Stimulated activated naive CD4-positive, alpha-beta T cell (primary cell): Measurements from ENCODE around the gene ADCY2.

ENCODE experiments used
- DNase-seq, 6 experiments: peaks; one replicate each; lab custom pipeline; 2025; lab: John Stamatoyannopoulos, UW

The ADCY2 gene

DNA sequence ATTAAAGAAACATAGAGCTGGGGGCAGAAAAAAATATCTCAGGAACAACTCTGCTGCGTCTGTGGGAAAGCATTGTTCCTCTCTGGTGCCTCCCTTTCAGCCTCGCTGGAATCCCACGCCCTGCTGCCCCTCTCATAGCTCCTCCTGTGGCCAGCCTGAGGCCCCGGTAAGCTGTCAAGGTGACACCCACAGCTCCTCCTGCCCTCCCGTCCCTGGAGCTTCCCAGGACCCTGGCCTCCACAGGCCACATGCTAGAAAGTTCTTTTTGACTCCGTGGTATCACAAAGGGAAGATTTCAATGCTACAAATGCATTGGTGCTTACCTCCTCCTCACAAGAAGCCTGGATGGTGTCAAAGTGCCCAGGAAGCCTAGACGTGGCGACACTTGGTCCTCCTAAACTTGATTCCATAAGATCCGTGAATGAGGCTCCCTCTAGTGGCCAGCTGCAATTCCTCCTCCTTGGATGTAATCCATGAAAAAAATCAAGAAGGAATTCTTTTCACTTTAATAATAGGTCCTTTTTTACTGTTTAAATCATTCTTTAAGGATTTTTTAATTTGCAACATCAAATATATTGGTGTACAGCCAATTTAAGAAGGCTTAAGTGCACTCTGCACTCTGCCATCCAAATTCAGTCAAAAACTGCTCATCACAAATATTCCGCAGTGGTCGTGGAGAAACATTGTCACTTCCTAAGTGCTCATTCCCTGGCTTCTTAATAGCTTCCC, 350.1 kb downstream of the ADCY2 start:
- peak in 2 of 6 experiments; percentile 1 for DNase-seq

DNA sequence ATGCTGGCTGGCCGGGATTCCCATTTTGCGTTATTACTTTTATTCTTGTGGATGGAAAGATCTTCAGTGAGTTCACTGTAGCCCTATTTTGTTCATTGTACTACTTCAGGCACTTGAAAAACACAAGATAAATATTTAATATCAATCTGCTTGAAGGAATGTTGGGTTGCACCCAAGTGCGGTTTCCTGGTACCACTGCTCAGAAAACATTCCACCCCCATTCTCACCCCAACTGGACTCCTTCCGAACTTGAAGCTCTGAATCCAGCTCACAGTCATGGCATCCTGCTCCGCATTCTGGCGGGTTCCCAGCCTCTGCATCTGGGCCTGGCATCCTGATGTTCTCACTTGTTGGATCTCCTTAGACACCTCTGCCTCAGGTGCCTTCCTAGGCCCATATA, 351.8 kb downstream of the ADCY2 start:
- DNase-seq, result no peak

DNA sequence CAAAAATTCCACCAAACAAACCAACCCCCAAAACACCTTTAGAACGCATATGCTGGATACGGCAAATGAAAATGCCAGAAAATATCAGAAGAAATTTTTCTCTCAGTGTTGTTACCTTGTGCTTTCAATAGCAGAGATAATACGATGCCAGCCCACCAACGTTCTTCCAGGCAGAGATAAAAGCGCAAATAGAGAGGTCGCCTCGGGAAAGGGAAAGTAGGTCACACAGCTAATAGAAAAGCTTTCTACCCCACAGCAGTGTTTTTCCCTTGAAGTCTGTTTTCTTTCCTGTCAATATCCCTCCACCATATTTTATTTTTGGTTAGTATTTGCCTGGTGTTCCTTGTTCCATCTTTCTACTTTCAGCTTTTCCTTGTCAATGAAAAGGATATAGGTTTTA, 353.7 kb downstream of the ADCY2 start:
- no peak for DNase-seq

DNA sequence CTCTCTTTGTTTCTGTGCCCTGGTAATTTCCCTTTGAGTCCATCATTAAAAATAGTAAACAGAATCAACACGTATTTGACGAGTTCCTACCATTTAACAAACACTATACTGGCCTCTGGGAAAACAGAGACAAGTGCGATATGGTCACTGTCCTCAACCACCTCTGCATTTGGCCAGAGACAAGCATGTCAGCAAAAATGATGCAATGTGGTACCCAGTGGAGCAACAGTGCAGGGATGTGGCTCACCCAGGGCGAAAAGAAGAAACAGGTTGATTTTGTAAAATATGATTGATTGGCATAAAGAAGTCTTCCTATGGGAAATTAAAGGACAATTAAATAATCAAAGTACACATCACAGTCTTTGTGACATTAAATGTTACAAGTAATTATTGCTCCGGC, 355.9 kb downstream of the ADCY2 start:
- no peak for DNase-seq

DNA sequence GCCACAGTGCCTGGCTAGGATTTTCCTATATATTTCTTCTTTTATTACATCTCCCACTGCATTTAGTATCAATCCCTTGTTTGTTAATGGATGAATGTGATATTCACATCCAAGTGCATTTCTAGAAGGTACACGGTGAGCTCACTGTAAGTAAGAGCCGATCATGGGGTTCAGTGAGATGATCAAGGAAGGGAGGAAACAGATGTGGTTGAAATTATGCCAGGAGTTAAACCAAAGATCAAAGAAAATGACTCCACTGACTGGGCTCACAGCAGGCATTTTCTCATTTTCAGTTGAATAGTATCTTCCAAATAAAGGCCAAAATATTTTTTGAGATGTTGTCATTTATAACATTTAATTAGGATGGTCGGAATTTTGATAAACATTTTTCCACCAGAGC, 357.2 kb downstream of the ADCY2 start:
- DNase-seq, result no peak

DNA sequence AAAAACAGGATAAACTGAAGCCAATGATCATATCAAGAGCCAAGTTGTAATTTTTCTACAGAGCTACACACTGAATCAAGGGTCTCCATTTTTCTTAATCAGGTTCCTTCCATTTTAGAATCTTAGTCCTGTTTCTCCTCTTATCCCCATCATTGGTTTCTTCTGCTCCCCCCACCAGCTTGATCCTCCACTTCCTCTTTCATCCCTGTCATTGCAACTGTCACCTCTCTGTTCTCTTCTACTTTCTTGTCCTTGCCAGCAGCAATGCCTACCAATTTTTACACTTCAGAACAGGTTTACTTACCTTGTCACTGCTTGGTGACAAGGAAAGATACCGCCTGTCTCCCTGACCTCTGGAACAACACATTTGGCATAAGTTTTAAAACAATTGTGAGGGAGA, 357.7 kb downstream of the ADCY2 start:
- no peak for DNase-seq

DNA sequence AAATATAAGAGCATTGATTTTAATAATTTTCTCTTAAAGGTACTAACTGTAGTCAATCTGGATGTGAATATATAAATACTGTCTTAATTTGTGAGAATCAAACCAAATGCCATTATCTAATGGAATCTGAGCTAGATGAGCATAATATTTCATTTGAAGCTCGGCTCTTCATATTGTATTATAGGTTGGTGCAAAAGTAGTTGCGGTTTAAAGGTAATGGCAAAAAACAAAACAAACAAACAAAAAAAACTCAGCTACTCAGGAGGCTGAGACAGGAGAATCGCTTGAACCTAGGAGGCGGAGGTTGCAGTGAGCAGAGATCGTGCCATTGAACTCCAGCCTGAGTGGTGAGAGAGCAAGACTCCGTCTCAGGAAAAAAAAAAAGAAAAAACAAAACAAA, 358.6 kb downstream of the ADCY2 start:
- no peak for DNase-seq

DNA sequence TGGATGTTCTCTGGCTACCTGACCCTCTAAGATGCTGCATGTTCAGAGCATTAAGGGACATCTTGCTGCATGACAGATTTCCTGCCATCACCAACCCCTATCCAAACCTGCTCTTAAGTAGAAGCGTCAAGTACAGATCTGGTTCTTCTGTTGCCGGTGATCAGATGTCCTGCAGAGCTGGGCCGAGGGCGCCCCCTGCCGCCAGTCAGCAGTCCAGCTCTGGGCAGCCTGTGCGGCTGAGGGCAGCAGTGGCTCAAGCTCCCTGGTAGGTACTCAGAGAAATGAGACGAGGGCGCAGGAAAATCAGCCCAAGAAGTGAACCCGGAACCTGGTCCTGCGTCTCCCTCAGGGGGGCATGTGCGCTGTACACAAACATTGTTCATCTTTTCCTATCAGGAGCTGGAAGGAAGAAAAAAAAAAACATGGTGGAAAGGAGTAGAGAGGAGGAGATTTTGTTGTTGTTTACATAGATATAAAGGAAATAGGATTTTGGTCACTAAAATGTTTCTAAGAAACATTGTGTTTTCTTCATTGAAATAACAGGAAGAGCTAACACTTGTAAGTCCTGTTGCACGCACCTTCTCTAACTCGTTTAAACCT, 359.2 kb downstream of the ADCY2 start:
- DNase-seq, result no peak

DNA sequence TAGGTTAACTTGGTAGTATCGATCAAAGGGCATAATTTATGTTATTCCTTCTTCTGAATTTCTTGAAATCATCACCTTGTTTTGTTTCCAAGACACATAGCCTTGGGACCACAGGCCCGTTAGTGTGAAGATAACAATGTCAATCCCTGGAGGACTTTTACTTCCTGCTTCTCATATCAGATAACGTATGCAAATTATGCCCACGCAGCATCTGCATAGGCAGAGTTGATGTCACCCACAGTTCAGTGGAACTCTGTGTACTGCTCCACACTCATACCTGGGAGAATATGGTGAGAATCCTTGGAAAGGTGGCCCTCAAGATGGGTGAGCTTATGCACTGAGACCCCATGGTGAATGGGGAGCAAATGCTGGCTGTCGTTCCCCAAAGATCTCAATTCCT, 360.0 kb downstream of the ADCY2 start:
- no peak for DNase-seq

DNA sequence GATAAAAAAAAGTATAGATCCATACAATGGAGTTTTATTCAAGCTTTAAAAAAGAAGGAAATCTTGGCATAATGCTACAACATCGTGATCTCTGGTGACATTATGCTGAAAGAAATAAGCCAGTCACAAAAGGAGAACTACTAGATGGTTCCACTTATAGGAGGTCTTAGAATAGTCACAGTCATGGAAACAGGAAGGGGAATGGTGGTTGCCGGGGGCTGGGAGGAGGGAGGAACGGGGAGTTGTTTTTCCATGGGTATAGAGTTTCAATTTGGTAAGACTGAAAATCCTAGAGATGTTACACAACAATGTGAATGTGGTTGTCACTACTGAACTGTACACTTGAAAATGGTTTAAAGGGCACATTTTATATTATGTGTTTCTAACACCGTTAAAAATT, 360.5 kb downstream of the ADCY2 start:
- no peak for DNase-seq

DNA sequence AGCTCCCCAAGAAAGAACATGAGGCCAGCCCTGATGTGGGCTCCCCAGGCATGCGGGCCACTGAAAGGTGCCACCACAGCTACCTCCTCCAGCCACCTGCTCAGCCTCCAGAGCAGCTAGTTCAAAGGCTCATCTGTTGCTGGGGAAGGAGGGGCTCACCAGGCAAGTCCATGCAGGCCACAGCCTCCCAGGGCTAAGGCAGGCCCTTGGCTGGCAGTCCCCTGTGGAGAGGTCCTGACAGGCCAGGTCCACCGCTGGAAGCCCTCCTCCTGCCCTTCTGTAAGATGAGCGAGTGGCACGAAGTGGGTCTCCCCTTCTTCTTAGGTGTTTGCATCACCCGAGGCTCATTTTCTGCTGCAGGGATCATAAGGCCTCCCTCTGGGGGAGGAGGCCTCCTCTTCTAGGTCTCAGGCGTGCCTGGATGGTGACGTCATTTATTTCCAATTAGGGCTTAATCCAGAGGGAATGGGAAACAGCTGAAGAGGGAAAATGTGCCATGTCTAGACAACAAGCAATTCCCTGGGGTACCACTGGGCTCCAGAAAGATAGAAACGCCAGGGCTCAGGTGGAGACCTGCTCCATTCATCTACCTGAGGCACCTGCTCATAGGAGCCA, 363.4 kb downstream of the ADCY2 start:
- DNase-seq, result no peak

DNA sequence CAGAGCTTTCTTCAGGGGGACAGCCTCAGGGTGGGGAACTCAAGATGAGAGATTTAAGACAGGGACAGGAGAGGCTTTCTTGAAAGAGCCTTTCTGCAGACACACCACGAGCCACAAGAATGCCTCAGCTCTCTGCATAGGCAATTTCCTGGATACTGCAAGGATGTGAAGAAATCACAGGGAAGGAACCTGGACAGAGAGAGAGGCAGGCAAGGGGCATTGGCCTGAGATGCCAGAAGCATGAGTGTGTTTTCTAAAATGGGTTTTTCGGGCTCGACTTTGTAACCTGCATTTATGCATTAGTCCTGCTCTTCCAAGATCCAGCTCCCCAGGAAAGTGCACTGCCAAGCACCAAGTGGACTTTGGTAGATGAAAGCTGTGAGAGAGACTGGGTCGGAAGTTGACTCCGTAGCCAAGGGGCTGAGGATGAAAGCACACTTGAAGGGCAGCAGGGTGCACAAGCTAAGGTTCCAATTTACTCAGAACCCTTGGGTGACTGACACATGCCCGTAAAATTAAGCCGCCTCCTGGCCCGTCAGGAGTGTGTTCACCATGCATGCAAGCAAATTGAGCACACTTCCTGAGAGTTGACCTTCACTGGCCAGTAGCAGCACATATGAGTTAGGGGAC, 364.1 kb downstream of the ADCY2 start:
- no peak for DNase-seq

DNA sequence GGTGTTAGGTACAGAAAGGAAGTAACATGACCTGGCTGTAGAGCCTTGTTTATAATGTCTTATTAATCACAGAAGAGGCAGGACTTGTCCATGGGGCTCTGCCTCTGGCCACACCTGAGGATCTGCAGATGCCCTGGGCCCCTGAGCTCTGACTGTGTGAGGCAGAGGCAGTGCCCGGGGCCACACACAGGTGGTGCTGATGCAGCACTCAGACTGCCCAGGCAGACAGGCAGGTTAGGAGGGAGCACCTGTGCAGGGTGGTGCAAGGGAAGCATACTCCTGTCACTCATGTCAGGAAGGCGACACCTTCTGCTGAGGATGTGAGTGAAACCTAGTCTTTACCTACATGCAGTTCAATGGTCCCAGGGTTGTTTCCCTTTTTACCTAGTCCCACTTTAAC, 366.3 kb downstream of the ADCY2 start:
- DNase-seq, result no peak

DNA sequence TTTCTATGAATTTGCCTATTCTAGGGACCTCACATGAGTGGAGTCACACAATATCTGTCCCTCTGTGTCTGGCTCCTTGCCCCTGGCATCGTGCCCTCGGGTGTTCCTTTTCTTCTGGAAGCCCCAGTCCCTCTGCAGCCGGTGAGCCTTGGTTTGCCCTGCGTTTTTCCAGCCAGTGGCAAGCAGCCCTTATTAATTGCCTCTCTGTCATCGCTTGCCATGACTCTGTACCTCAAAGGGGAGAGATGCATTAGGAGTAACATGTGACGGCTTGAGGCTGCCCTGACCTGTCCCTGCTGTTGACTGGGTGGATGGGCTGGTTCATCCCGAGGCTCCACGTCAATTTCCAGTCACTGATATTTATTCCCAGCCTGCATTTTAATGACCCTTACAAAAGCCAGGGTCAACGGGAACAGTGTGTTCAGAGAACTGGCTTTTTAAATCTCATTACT, 367.7 kb downstream of the ADCY2 start:
- no peak for DNase-seq

DNA sequence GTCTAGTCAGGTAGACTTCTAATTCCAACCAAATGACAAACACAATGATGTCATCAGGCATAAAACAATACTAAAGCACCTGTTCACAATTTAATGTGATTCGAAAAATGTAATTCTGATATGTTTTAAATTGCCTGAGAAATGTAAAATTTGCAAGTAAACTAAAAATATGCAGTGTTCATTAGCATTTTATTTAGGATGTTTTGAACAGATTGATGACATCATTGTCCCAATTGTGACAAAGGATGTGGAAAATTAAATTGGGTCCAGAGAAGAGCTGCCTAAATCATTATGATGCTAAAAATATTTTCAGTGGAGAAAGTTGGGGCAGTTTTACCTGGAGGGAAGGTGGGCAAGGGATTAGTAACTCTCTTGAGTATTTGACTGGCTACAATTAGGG, 368.5 kb downstream of the ADCY2 start:
- DNase-seq, result no peak

DNA sequence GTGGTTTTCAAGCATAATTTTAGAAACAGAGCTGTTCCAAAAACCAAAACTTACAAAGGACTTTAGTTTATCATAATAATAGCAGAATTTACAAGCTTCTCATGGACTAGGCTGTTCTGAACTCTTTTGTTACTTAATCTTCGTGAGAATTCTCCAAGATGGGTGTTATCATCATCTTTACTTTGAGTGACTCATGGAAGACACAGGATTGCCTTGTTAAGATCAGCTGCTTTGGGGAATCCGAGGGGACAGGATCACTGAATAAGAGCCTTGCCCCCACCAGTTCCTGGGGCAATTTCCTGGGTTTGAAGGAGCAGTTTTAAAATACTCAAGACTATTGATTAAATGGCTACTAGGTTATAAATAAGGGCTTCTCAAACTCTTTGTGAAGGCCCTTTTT, 374.5 kb downstream of the ADCY2 start:
- DNase-seq, result no peak

DNA sequence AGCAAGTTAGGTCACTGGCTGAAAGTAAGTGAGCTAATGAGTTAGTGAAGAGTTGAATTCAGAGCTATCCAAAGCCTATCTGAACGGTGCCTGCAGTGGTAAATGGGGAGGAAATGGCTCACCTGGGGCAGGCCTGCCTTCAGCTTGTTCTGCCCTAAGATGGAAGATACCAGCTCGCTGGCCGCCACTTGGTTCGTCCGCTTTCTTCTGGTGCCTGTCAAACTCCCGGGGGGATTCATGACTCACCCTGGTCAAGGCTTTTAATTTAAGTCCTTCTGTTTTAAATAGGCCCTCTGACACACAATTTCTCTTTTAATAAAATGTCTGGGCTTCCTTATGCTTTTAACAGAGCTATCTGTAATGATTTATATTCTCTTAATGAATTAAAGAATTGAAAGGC, 376.2 kb downstream of the ADCY2 start:
- no peak for DNase-seq

DNA sequence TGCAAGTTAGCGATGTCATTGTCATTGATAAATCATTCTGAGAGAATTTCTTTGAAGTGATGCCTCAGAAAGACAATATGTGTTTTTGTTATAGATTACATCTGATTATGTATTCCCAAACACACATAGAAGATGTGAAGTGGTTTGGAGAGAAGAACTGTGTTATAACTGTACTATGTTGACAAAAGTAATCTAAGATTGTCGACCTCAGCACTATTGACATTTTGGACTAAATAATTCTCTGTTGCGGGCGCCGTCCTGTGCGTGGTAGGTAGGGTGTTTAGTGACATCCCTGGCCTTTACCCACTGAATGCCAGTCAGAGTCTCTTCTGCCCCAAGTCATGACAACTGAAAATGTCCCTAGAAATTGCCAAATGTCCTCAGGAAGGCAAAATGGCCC, 377.2 kb downstream of the ADCY2 start:
- DNase-seq, result no peak

DNA sequence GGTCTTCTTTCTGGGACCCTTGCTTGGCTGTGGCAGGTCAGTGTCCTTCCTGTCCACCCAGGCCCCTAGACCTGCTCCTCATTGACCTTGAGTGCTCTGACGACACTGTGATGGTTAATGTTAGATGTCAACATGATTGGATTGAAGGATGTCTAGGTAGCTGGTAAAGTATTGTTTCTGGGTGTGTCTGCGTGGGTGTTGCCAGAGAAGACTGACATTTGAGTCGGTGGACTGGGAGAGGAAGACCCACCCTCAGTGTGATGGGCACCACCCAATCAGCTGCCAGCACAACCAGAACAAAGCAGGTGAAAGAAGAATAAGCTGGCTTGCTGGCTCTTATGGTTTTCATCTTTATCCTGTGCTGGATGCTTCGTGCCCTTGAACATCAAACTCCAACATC, 380.5 kb downstream of the ADCY2 start:
- DNase-seq, result no peak

DNA sequence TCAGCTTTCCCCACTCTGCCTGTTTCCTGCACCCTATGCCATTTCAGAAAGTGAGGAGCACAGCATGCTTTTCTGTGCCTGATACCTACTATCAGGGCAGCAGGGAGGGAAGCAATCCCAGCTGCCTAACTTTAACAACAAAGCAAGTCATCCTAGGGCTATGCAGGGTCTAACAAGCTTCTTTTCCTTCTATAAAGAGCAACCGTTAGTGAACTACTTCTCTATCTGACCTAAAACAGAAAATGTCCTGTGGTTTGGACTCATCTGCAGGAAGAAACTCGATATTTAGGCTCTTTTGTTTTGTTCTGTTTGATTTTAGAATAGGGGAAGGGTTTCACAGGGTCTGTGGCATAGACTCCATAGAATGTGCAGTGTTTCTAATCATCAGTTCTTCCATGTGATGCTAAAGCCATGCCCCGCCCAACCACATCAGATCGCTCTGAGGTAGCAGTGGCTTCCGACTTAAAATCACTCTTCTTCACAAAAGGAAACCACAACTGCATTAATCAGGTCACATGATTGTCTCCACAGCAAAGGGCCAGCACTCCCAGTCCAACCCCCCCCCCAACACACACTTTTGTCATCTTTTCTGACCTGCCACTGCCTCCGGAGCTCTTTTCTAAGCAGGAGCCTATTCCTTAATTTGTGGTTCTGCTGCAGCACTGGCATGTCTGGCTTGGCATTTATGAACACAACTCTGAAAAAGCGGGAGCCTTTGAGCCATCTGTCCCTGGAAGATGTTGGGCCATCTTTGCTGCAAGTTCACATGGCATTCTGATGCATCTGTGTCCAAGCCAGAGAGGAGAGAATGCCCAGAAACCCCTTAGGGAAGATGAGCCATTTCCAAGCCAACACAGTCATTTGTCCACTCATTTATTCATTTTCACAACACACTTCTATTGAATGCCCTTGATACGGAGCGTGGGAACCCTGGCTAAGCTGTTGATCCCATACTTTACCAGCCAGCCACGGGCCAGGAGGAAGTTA, 383.4 kb downstream of the ADCY2 start:
- DNase-seq, result peak in 1 of 6 experiments; percentile 2

DNA sequence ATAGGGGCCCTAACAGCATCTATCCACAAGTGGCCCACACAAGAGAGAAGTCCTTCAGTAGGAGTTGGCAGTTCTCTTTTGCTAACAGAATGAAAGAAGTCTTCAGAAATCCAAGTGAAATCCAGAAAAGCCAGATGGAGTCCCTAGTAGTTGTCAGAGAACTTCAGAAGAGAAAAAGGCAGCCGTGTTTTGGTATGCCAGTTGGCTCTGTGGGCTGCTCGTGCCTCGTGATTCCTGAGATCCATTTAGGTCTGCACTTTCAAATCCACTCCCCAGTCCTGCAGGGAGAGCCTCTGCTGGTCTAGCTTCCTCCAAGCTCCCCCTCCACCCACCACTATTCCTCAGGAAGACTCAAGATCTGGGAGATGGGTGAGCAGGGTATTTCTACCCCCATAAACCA, 386.0 kb downstream of the ADCY2 start:
- no peak for DNase-seq
